ENCODE results near the gene ELF3.

- TF ChIP-seq POLR2A (IDR thresholded peaks at IDR 0.05; ENCODE audit: low read length): no peak
- TF ChIP-seq GATA1 (IDR thresholded peaks at IDR 0.05; ENCODE audit: low read depth, low read length): no peak
Measured at GRCh38 chr1:202034683-202035462, 24.5 kb downstream of the ELF3 start.

Data from erythroblast (primary cell).